ENCODE measurements around the gene AZGP1.
"Not testable (repeated sequence)": the region's sequence is repeated elsewhere in the genome, so short reads cannot be mapped to it uniquely, and the experiment has no call there.

The AZGP1 gene

DNA sequence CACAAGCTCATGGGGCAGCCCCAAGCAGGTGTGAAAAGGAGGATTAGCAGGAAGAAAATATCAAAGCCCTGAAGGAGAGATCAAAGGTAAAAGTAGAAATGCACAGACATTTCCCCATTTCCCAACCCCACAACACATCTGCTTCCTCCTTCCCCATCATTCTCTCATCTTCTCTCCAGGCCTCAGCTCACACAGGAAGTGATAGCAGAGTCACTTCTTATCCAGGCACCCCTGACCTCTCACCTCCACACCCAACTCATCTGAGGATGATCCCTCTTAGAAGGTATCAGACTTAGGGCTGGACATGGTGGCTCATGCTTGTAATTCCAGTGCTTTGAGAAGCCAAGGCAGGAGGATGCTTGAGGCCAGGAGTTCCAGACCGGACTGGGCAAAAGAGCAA is 28.2 kb downstream of the AZGP1 start:
- DNase-seq = no peak

DNA sequence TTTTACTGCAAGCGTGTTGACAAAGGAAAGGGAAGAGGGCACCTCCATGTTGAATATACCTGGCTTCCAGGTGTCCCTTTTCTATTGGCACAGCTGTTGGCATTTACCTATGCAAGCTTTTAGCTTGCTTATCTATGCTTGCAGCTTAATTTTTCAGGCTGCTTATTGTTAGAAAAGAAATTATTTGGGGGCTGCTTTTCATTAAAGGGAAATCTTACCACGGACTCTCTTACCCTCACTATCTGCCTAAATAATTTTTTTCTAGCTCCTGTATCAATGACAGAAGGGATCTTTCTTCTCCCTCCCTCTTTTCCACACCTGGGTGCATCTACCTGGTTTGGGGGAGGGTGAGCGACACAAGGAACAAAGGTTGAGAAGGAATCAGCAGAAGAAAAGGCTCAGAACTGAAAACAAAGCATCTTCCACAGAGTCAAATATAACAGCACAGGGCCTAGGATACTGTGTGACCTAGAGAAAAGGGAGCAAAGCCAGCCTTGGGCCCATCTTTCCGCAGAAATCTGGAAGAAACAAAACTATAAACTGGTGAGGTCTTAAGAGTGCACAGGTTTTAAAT is 31.2 kb downstream of the AZGP1 start:
- DNase-seq = no peak

DNA sequence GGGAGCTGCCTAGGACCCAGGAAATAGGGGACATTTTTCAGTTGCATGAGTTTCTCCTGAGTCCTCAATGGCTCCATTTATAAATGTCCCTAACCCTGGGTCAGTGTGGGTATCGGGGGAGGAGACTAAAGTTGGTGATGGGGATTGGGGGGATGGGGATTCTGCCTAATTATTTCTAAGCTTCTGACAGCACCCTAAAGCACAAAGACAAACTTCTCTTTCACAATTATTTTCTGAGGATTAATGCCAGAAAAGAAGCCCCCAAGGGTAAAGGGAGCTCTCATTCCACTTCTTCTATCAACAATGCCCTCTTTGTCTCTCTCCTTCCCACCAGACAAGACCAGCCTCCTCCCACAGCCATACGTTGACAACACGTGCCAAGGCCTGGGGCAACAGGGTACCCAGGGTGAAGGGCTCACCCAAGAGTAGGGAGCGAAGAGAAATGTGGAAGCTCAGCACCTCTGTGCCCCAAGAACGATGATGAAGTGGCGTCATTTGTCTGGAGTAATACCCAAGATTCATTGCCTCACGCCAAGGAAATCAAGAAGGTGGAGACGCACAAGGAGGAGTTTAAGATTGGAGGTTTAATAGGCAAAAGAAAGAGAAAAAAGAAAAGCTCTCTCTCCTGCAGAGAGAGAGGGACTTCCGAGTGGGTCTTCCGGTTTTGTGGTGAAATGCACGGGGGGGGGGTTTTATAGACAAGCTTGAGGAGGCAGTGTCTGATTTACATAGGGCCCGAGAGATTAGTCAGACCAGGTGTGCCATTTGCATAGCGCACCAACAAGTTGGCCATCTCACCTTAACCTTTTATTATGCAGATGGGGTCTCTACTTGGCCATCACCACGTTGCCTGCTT is 32.0 kb downstream of the AZGP1 start:
- DNase-seq = no peak

DNA sequence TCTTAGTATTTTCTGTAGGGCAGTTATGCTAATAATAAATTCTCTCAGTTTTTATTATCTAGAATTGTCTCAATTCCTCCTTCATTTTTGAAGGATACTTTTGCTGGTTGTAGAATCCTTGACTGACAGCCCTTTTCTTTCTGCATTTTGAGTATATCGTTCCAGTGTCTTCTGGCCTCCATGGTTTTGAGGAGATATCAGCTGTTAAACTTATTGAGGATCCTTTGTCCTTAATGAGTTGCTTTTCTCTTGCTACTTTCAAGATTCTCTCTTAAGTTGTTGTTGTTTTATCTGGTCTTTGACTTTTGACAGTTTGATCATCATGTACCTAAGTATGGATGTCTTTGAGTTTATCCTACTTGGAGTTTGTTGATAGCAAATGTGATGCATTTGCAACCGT is 37.5 kb downstream of the AZGP1 start:
- no peak for DNase-seq

DNA sequence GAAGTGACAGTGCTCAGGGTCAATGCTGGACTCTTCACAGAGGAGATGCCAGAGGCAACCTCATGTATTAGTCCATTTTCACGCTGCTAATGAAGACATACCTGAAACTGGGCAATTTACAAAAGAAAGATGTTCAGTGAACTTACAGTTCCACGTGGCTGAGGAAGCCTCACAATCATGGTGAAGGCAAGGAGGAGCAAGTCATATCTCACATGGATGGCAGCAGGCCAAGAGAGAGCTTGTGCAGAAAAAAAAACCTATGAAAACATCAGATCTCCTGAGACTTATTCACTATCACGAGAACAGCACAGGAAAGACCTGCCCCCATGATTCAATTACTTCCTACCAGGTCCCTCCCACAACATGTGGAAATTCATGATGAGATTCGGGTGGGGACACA is 40.8 kb downstream of the AZGP1 start:
- not testable (repeated sequence) for DNase-seq

DNA sequence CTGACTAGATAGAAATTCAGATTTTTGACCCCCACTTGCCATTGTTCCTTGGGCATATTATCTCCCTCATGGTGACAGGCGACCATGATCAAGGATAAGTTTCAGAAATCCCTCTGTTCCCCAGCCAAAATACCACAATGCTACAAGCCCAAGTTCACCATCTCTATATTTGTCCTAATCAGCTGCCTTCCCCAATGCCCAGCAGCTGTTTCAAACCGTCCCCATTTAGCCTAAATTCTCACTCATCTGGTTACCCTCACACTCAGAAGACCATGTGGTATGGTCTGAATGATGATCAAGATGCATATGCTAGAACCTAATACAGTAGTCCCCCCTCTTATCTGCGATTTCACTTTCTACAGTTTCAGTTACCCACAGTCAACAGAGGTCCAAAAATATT is 45.5 kb downstream of the AZGP1 start:
- DNase-seq = no peak

DNA sequence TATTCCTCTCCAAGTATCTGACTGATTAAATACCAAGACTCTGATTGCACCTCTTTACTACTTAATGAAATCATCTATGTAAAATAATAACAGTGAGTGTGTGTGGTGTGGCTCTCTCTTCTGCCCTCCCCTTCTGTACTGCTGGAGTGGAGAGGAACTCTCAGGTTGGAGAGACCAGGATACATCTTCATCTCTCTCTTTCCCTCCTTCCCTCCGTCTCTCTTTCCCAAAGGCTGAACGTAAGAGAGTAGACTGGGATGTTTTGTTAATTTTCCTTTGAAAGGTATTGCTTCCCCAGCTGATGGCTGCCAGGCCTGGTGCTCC is 46.1 kb downstream of the AZGP1 start:
- DNase-seq = no peak

DNA sequence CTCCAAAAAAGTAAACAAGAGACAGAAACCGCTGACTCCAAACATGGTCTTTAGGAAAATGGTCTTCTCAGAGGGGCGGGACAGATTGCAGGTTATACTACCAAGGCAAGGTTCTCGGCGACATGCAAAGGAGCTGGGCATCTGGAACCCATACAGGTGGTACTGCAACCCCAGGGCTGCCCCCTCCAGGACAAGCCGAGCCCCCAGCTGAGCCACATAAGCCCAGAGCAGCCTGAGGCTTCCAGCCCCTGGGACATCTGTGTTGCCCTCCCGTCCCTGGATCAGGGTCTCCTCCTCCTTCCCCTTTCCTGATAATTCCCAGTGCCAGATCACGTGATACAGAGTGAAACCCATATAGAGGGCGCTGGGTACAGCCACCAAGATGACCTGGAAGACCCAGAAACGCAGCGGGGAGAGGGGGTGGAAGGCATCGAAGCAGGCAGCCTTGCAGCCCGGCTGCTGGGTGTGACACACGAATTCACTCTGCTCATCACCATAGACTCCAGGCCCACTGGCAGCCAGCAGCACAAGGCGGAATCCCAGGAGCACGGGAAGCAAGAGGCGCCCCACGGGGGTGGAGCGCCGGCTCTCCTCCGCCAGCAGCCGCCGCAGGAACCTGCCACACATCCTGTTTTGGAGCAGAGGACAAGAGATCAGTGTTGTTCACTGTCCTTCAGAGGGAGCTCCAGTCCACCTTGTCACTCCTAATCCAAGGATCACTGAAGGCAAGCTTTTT is 46.7 kb downstream of the AZGP1 start, which contains the start of gene GJC3:
Gene GJC3 (minus strand): TSS at position 627 of the 736 bp plus-strand sequence. CDS start 0 bp downstream, at position 627.
- DNase-seq = peak; percentile 55

DNA sequence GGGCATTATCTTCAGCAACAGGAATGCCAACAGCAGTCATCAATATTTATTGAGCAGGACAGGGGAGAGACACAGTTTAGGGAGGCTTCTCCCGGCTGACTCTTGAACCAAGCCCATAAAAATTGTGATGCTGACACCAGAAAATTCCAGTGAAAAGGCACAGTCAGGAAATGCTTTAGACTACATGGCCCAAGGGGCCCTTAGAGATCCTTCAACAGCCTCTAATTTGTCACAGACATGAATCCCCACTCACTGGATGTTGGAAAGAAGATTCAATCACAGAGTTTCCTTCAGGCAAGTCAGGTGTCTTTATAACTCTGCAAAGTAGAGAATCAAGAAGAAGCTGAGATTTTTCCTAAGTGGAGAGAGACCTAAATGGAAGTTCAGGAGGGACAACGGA is 47.6 kb downstream of the AZGP1 start:
- no peak for DNase-seq

DNA sequence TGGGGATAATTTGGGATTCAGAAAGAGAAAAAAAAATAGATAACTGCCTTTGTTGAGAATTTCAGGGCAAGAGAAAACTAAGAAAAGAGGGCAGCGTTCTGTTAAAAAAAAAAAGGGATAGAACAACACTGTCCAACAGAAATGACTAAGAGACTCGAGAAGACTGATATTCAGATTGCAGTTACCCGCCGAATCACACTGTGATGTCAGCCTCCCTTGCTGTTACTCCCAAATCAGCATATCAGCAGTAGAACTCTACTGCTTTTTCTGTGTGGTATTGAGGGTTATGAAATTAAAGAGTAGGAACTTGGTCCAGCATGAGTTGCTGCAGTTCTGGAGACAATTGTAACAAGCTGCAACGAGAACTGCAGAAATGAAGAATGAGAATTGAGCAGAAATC is 48.3 kb downstream of the AZGP1 start:
- no peak for DNase-seq

DNA sequence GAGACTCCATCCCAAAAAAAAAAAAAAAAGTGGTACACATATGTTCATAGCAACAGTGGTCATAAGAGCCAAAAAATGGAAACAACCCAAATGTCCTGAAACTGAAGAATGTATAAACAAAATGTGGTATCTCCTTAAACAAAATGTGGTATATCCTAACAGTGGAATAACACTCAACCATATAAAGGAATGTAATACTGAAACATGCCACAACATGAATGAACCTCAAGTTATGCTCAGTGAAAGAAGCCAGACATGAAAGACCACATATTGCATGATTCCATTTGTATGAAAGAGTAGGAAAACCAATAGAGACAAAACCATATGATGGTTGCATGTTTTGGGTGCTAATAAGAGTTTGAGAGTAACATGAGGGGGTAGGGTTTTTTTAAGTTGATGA is 49.5 kb downstream of the AZGP1 start:
- DNase-seq = no peak

DNA sequence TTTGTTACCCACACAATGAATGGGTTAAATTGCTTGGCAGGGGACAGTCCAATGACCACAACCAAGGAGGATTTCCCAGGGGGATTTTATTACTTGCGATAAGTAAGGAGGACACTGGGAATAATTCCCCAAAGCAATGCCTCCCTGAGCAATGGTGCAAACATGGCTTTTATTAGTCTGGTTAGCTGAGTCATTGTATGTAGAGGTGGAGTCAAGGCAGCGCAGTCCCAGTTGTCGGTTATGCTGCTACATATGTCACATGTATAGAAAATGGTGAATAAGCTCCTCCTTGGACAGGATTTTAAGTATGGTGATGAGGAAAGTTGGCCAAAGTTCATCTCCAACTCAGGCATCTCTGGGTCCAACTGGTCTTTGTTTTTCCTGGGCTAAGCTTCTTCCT is 52.6 kb downstream of the AZGP1 start:
- no peak for DNase-seq

DNA sequence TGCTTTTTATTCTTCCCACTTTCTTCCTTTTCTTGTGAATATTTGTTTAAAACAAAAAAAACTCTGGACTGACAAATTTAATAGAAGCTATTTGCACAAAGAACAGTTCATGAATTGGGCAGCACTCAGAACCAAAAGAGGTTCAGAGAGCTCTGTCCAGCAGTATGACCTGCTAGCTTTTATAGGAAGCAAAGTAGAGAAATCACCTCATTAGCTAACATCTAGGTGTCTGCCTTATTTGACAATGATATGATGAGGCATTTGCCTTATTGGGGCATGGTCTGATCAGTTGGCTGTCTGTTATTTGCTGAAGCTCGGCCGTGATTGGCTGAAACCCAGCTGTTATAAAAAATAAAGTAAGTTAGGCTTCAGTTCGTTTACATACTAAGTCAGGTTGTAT is 55.7 kb downstream of the AZGP1 start:
- DNase-seq = no peak

DNA sequence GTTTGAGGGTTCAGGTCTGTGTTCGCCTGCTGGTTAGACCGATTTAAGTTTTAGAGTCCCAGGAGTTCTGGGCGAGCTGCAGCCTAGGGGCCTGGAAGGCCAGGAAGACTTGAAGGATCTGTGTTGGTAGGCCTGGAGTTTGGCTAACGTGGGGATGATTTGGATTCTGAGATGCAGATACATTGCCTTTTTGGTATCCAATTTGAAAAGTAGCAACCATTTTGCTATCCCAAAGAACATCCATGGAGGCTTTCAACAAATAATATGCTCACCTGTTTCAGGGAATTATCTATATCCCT is 56.1 kb downstream of the AZGP1 start:
- no peak for DNase-seq

DNA sequence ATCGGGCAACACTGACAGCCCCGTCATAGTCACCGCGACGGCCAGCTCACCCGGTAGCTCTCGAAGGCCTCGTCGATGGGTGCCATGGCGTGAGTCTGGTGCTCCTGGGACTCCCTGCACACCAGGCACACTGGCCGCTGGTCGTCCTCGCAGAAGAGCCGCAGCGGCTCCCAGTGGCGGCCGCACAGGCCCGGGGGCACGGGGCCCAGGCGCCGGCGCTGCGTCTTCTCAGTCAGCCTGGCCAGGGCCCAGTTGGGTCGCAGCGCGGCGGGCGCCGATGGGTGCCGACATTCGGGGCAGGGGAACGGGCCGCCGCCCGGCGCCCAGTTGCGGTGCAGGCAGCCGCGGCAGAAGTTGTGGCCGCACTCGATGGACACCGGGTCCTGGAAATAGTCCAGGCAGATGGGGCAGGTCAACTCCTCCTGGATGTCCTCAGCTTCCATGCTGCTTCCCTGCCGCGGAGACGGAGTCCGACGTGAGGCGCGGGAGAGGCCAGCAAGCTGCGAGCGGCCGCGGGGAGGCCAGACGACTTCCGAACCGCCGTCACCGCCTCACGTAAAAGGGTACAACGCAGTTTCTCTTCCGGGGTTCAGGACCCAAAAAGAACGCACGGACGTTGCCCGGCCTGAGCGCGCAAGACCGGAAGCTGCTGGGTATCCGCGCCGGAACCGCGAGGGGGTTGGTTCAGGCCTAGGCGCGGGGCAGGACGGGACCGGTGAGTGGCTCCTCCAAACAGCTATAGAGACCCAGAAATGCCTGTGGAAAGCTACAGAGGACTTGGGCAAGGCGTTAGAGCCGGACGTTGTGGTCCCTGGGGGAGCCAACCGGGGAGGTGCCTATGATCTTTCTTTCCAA is 56.6 kb downstream of the AZGP1 start, which contains the start of gene TRIM4:
Gene TRIM4 (minus strand): TSS at position 572 of the 855 bp plus-strand sequence. CDS start 129 bp downstream, at position 443.
- DNase-seq = peak; percentile 94
